GM12878 (cell line): Measurements from ENCODE around the gene FSIP1. TPM values are rescaled to one million over a fixed set of nuclear protein-coding genes. Genes with fewer than 3 reads are reported as not detected.

ENCODE experiments used
- ATAC-seq: fragments of 200-7000 bp; cut with Tn5 transposase; 3 replicates; pipeline ENCODE4 v1.9.1; 2020; ENCODE audit warnings: mild to moderate bottlenecking, moderate library complexity
- BruUV-seq: library from RNA; stranded (reverse); fragments of 400-500 nt; replicated peaks from 2 replicates; lab custom pipeline; 2021; lab: Mats Ljungman, UMichigan
- CTCF ChIA-PET: fragments of 300-600 bp; sonication (Branson Sonifier 250); formaldehyde crosslinking; extraction: SDS; loops from one replicate; lab custom pipeline; 2021; ENCODE audit warnings: inconsistent platforms; lab: Yijun Ruan, JAX
- POLR2A ChIA-PET: fragments of 350-600 bp; formaldehyde crosslinking; extraction: SDS; loops from one replicate; lab custom pipeline; 2021; ENCODE audit warnings: inconsistent platforms; lab: Charles Lee
- RAD21 ChIA-PET: fragments of 300-600 bp; sonication (Branson Sonifier 250); formaldehyde crosslinking; loops from one replicate; lab custom pipeline; 2023; ENCODE audit warnings: antibody characterized with exemption; ENCODE audit not compliant: unreplicated experiment; lab: Charles Lee
- SMC1A ChIA-PET: fragments of 300-600 bp; sonication (Branson Sonifier 250); formaldehyde crosslinking; loops from one replicate; lab custom pipeline; 2023; ENCODE audit not compliant: unreplicated experiment, uncharacterized antibody; lab: Charles Lee
- DNase-seq: peaks from one replicate; pipeline ENCODE4 v3.0.0-alpha.2; 2011; ENCODE audit warnings: low read depth, low spot score
- FAIRE-seq: peaks from 3 replicates; lab custom pipeline; 2011; peaks lifted over from hg19 to GRCh38; lab: Jason Lieb, UNC
- H2AFZ ChIP-seq: 2 replicates; pipeline ENCODE4 v1.6.0; 2011; ENCODE audit warnings: low read depth, low read length, control low read depth; ENCODE audit not compliant: control insufficient read depth
- H3K27ac ChIP-seq: 2 replicates; pipeline ENCODE4 v1.5.1; 2011; ENCODE audit warnings: control low read depth; ENCODE audit not compliant: control insufficient read depth, insufficient read depth
- H3K27me3 ChIP-seq, 2 experiments: replicated peaks in 1 of 2; 2 replicates each; pipeline versions ENCODE4 v1.6.0 to v1.6.1; 2011; ENCODE audit warnings: low read length in 1 of 2; ENCODE audit not compliant: control insufficient read depth in 2 of 2, insufficient read depth in 2 of 2
- H3K36me3 ChIP-seq, 2 experiments: 2 replicates each; pipeline ENCODE4 v1.5.1; 2011; ENCODE audit warnings: low read length in 1 of 2; ENCODE audit not compliant: control insufficient read depth in 2 of 2, insufficient read depth in 2 of 2
- H3K4me1 ChIP-seq: 2 replicates; pipeline ENCODE4 v1.6.1; 2011; ENCODE audit warnings: mild to moderate bottlenecking, low read length, moderate library complexity, mixed read lengths; ENCODE audit not compliant: control insufficient read depth, insufficient read depth
- H3K4me2 ChIP-seq: 2 replicates; pipeline ENCODE4 v1.6.0; 2011; ENCODE audit warnings: control low read depth; ENCODE audit not compliant: control insufficient read depth, insufficient read depth
- H3K4me3 ChIP-seq: fragments of 200-600 bp; sonication (generic); 2 replicates; pipeline ENCODE4 v1.5.1; 2016
- H3K79me2 ChIP-seq: 2 replicates; pipeline ENCODE4 v1.6.0; 2011; ENCODE audit warnings: low read length; ENCODE audit not compliant: control insufficient read depth, insufficient read depth
- H3K9ac ChIP-seq: 2 replicates; pipeline ENCODE4 v1.8.0; 2011; ENCODE audit warnings: low read length, control low read depth, mixed read lengths; ENCODE audit not compliant: control insufficient read depth, insufficient read depth
- H3K9me3 ChIP-seq: replicated peaks from 3 replicates; pipeline ENCODE4 v1.5.1; 2011; ENCODE audit warnings: mild to moderate bottlenecking, low read length; ENCODE audit not compliant: control insufficient read depth, insufficient read depth
- H4K20me1 ChIP-seq: 2 replicates; pipeline ENCODE4 v1.6.0; 2011; ENCODE audit not compliant: control insufficient read depth, insufficient read depth
- SMAD1 ChIP-seq: fragments of 450-650 bp; IDR thresholded peaks from 2 replicates; pipeline ENCODE4 v1.6.1; 2018; ENCODE audit warnings: mild to moderate bottlenecking, low read depth; ENCODE audit not compliant: partially characterized antibody
- SREBF1 ChIP-seq: IDR thresholded peaks from 2 replicates; pipeline ENCODE4 v1.6.1; 2012; ENCODE audit warnings: mild to moderate bottlenecking, low read length
- WGBS: methylation state at CpG from one replicate; pipeline ENCODE4 v1.1.6; 2016; ENCODE audit warnings: low lambda C conversion rate; ENCODE audit not compliant: insufficient replicate concordance, insufficient coverage; ENCODE audit errors: missing lambda C conversion rate; 5-methylcytosine and 5-hydroxymethylcytosine counted together
- in situ Hi-C: fragments of 300-500 bp; cut with MboI; formaldehyde crosslinking; loops from 9 replicates; pipeline ENCODE4 v1.14.3; 2018; ENCODE audit warnings: mixed read lengths
- intact Hi-C: fragments of 100-400 bp; cut with micrococcal nuclease; formaldehyde crosslinking; loops from one replicate; pipeline ENCODE4 v1.14.2; 2022; ENCODE audit not compliant: unreplicated experiment
- polyA plus RNA-seq, 11 experiments: library from polyadenylated mRNA; depleted of rRNA in 4 of 11; unstranded in 6 of 11; stranded (reverse) in 5 of 11; fragments of >200 nt; fragmentation: Nextera tagmentation in 4 of 11; fragmentation: Illumina TruSeq in 1 of 11; extraction: Ambion mirVana in 4 of 11; extraction: Trizol in 1 of 11; gene quantifications; 1 replicate in 1 of 11; 2 replicates in 10 of 11; pipeline versions ENCODE4 v1.2.1 to v1.2.3, GENCODE V29; 2011 to 2016; ENCODE audit warnings: inconsistent platforms in 2 of 11, missing spikeins in 2 of 11, low read depth in 1 of 11
- total RNA-seq, 4 experiments: library from RNA; depleted of rRNA in 3 of 4; stranded (reverse); fragments of >200 nt in 3 of 4; fragmentation: Illumina TruSeq in 1 of 4; extraction: Trizol in 1 of 4; gene quantifications; 2 replicates each; pipeline versions ENCODE4 v1.2.1 to v1.2.3, GENCODE V29; 2013 to 2021
- TF ChIP-seq, protein P1 (sequence below): IDR thresholded peaks from 2 replicates; pipeline ENCODE4 v1.6.1; 2012; ENCODE audit warnings: improper control_type of control experiment, low read depth, low read length; ENCODE audit not compliant: insufficient replicate concordance

Gene FSIP1
- total and polyA plus RNA-seq, 10 of the 15 experiments (the other 5 are each of a cell fraction or from before 2014, with no cell fraction given) = 0.15 to 0.67 (median 0.35) TPM

DNA sequence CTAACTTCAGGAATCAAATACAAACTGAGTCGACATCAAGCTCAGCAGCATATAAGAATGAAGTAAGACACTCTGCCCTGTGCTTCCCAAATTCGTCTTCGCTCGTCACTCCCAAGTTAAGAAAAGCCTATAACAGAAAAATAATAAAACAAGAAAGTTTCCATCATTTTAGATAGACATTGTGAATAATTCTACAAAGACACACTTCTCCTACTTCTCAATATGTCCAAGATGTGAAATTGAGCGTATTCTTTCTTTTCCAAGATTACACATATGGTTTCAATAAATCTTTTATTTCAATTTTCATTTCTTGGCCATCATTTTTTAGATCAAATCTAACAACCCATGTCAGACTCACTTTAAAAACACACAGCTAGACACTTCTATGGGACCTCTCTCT is 85.1 kb downstream of the FSIP1 start:
- RAD21 ChIA-PET = interaction anchor here (1.2 kb wide), 1 partner anchor 12 kb away, joined by 3 read pairs; no protein-coding TSS in a partner anchor
- 26% methylated on average over 5 of the region's 5 CpGs for WGBS
- no peak overlapping the region for H3K4me2 ChIP-seq
- H3K27ac ChIP-seq = no peak overlapping the region
- no peaks in the 10 kb centered on the region for H4K20me1 ChIP-seq
- TF ChIP-seq SMAD1 (no peak), SREBF1 (no peak)
- TF ChIP-seq, protein P1, sequence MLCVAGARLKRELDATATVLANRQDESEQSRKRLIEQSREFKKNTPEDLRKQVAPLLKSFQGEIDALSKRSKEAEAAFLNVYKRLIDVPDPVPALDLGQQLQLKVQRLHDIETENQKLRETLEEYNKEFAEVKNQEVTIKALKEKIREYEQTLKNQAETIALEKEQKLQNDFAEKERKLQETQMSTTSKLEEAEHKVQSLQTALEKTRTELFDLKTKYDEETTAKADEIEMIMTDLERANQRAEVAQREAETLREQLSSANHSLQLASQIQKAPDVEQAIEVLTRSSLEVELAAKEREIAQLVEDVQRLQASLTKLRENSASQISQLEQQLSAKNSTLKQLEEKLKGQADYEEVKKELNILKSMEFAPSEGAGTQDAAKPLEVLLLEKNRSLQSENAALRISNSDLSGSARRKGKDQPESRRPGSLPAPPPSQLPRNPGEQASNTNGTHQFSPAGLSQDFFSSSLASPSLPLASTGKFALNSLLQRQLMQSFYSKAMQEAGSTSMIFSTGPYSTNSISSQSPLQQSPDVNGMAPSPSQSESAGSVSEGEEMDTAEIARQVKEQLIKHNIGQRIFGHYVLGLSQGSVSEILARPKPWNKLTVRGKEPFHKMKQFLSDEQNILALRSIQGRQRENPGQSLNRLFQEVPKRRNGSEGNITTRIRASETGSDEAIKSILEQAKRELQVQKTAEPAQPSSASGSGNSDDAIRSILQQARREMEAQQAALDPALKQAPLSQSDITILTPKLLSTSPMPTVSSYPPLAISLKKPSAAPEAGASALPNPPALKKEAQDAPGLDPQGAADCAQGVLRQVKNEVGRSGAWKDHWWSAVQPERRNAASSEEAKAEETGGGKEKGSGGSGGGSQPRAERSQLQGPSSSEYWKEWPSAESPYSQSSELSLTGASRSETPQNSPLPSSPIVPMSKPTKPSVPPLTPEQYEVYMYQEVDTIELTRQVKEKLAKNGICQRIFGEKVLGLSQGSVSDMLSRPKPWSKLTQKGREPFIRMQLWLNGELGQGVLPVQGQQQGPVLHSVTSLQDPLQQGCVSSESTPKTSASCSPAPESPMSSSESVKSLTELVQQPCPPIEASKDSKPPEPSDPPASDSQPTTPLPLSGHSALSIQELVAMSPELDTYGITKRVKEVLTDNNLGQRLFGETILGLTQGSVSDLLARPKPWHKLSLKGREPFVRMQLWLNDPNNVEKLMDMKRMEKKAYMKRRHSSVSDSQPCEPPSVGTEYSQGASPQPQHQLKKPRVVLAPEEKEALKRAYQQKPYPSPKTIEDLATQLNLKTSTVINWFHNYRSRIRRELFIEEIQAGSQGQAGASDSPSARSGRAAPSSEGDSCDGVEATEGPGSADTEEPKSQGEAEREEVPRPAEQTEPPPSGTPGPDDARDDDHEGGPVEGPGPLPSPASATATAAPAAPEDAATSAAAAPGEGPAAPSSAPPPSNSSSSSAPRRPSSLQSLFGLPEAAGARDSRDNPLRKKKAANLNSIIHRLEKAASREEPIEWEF = no peak
- TF ChIP-seq, all 136 proteins: peak for 0
- BruUV-seq = no TSS peak
- intact Hi-C loops = no loop called here
- Histone ChIP-seq H2AFZ (no peak overlapping the region), H3K9me3 (no peaks in the 10 kb centered on the region), H3K9ac (no peak overlapping the region), H3K79me2 (no peaks in the 10 kb centered on the region), H3K4me1 (no peaks in the 10 kb centered on the region), H3K4me3 (no peak overlapping the region), H3K27me3 (no peaks in the 10 kb centered on the region), H3K36me3 (no peaks in the 10 kb centered on the region)
- SMC1A ChIA-PET = interaction anchor here (0.7 kb wide), 1 partner anchor 73 kb away, joined by 3 read pairs; no protein-coding TSS in a partner anchor
- CTCF ChIA-PET = interaction anchor here (1.4 kb wide), 1 partner anchor 60 kb away, joined by 7 read pairs; no protein-coding TSS in a partner anchor
- POLR2A ChIA-PET = no interaction called here
- FAIRE-seq (no peak), ATAC-seq (no peak), DNase-seq (no peak)
- in situ Hi-C loops = no loop called here
